Measurements from ENCODE around the gene ZBTB46.

The ZBTB46 gene

GRCh38 chr20:63768591-63769515, 62.2 kb downstream of the ZBTB46 start:
- DNase-seq, result no peak

GRCh38 chr20:63767886-63768285, 63.2 kb downstream of the ZBTB46 start:
- DNase-seq, result no peak

- DNase-seq, result no peak
These were observed 63.6 kb downstream of the ZBTB46 start for GRCh38 chr20:63767456-63767855.

DNA sequence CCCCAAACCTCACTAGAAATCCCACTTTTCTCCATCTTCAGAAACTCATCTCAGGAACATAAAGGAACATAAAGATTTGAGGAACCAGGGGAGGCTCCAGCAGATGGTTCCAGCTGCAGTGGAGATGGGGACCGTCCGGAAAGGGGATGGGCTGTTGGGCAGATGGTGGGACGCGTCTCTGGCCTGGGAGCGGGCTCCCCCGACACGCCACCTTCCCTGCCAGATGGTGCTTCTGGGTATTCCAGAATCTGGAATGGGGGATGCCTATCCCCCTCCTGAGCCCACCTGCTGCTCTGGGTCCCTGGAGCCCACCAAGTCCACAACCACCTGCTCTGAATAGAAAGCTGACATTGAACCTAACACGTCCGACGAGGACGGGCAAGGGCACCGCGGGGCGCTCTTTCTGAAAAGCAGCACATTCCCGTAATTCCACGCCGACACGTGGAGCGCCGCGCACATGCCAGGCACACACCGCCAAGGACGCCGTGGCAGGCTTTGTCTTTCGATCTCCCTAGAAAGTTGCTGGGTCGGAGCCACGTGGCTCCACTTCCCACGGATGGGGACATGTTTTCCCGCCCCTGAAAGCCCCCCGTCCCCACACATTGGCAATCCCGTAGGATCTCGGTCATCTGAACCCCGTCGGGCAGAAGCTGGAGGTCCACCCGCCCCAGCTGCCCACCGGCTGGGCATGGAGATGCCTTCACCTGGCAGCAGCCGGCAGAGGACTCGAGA, 64.2 kb downstream of the ZBTB46 start:
- no peak for DNase-seq

DNA sequence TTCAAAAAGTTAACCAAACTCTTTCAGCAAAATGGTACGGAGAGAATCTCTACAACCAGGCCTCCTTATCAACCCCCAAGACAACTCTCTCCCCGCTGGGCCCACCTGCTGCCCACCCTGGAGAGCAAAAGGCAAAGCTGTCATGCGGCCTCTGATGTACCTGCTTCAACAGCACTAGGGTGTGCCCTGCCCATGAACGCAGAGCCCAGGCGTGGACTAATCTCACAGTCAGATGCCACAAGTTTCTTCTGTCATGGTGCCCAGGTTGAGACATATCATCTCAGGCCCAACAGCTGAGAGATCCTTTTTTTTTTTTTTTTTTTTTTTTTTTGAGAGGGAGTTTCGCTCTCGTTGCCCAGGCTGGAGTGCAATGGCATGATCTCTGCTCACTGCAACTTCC, 65.2 kb downstream of the ZBTB46 start:
- no peak for DNase-seq

DNA sequence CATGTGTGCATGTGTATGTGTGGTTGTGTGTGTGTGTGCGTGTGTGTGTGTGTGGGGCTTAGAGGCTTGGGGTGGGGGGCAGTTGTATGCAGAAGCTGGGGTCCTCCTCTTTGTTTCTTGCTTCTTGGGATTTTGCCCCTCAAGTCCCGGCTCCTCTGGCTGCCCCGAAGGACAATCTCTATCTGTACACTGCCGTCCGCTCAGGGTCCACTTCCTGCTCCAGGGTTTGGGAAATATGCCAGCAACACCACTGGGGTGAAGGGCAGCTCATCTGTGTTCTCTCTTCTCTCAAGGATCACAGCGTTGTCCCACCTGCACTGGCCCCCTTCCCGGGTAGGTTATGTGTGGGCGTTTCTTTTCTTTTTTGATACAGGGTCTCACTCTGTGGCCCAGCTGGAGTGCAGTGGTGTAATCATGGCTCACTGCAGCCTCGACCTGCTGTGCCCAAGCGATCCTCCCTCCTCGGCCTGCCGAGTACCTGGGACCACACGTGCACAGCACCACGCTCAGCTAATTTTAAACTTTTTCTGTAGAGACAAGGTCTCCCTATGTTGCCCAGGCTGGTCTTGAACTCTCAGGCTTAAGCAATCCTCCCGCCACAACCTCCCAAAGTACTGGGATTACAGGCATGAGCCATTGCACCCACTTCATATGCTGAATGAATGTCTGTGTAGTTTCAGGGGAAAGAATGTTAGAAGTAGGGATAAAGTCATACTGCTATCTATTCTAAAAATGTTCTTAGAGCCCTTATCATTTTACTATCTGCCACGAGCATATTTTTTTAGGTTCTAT, 65.8 kb downstream of the ZBTB46 start:
- no peak for DNase-seq

DNA sequence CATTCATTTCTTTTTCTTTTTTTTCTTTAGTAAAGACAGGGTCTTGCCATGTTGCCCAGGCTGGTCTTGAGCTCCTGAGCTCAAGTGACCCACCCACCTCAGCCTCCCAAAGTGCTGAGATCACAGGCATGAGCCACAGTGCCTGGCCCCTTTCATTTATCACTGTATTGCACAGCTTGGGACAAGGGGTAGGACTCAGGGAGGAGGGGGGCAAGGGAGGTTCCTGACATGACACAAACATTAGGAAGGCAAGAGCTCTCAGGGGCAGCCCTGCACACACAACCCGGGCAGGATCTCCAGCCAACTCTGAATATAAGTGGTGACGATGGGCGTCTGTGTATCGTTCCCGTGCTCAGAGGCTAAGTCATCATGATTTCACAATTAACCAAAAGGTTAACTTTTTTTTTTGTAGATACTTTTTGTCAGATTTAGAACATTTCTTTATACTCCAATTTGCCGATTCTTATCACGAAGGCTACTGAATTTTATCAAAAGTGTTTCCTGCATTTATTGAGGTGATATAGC, 71.6 kb downstream of the ZBTB46 start:
- no peak for DNase-seq

- no peak for DNase-seq
These were observed 72.9 kb downstream of the ZBTB46 start for GRCh38 chr20:63758152-63758551.

- no peak for DNase-seq
These were observed 74.4 kb downstream of the ZBTB46 start for GRCh38 chr20:63756648-63756991.

- DNase-seq, result no peak
These were observed 75.0 kb downstream of the ZBTB46 start for GRCh38 chr20:63755933-63756647.

DNA sequence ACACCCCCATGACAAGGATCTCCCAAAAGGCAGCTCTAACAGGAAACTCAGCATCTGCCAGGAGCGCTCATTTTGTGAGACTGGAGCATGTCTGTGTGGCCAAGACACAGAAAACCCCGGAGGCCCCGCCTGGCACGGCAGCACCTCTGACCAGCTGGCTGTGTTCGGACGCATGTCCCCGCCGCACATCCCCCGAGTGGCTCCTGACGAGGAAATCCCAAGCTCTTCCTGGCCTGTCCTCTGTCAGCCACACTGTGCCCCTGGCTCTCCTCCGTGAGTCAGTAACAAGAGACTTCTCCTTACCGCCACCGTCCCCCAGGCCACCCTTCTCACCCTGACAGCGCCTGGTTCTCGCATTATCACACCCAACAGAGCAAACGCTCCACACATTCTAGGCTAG, 77.1 kb downstream of the ZBTB46 start:
- DNase-seq, result no peak

GRCh38 chr20:63753381-63753780, 77.7 kb downstream of the ZBTB46 start:
- no peak for DNase-seq

DNA sequence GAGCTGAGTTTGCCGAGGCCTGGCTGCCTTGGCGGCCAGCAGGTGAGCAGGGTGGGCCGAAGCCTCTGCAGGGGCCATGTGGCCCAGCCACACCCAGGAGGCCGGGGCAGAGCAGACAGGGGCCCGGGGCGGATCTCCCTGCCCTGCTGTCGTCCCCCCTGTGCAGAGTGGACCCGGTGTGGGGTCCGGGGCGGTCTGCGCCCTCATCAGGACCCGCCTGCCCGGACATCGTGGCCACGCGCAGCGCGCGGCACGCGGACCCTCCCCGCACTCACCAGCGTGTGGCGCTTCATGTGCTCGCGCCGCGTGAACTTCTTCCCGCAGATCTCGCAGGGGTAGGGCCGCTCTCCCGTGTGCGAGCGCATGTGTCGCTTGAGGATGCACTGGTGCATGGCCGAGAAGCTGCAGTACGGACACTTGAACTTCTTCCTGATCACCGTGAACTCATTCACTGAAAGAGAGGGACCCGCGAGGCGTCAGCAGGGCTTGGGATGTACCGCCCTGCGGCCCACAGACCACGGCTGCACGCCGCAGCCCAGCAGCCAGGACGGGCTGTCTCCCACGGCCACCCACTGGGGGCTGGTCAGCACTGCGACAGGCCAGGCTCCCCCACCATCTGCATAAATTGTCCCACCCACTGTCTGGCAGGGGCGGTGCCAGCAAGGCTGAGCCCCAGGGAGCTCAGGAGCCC, 78.5 kb downstream of the ZBTB46 start:
- no peak for DNase-seq

GRCh38 chr20:63751471-63752271, 79.4 kb downstream of the ZBTB46 start:
- DNase-seq, result no peak

- DNase-seq, result no peak
These were observed 80.1 kb downstream of the ZBTB46 start for GRCh38 chr20:63750807-63751470.

GRCh38 chr20:63749597-63750508, 81.2 kb downstream of the ZBTB46 start:
- DNase-seq, result peak in 13 of 51 donors; percentile 7 to 53 (median 26)

DNA sequence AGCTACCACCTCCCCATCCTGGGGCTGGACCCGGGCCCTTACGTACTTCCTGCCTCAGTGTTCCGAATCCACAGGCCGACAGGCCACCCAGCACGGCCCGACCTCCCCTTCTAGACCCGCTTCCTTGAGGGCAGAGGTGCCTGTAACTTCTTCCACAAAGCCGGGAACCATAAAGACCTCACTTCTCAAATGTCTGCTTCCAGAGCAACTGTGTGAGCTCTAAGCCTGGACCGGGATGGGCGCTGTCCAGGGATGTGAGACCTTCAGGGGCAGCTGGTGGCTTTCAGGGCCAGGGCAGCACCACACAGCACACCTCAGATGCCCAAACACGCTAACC, 82.2 kb downstream of the ZBTB46 start:
- no peak for DNase-seq
